ENCODE data around the gene GTF2E1. TPM values are rescaled to one million over a fixed set of nuclear protein-coding genes. Genes with fewer than 3 reads are reported as not detected.

GTF2E1 gene
- total RNA-seq, 1 donor from 2014 or later, result 9.1 TPM

DNA sequence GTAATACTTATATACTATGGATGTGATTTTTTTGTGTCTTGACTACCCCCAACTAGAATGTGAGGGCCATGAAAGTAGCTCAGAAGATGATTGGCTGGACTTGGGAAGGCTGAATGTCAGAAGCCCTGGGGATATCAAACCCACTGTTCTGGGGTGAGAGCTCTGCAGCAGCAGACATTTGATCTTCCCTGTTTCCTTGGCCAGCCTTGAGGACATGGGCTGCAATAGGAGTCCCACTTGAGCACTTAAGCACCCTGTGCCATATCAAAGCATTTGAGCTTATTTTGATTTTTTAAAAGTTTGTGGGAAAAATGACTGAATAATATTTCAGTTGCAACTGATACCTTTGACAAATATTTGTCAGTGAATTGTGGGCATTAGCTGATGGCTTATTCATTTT is 21.7 kb downstream of the GTF2E1 start:
- H3K36me3 ChIP-seq, result no peaks in the 10 kb centered on the region
- H3K9me3 ChIP-seq, result no peaks in the 10 kb centered on the region
- H3K4me1 ChIP-seq, result peaks cover 39% of the 10 kb centered on the region
- DNase-seq (ENCODE audit: extremely low spot score in 2 of 2), result no peak
- intact Hi-C loops (cut with DNase I), result no loop called here
- no peak overlapping the region for H3K4me3 ChIP-seq
- TF ChIP-seq POLR2AphosphoS5 (IDR thresholded peaks at IDR 0.05; ENCODE audit: insufficient read depth in 1 of 2, low read depth in 1 of 2) (no peak), POLR2A (IDR thresholded peaks at IDR 0.05) (no peak)
- TF ChIP-seq, protein P1, sequence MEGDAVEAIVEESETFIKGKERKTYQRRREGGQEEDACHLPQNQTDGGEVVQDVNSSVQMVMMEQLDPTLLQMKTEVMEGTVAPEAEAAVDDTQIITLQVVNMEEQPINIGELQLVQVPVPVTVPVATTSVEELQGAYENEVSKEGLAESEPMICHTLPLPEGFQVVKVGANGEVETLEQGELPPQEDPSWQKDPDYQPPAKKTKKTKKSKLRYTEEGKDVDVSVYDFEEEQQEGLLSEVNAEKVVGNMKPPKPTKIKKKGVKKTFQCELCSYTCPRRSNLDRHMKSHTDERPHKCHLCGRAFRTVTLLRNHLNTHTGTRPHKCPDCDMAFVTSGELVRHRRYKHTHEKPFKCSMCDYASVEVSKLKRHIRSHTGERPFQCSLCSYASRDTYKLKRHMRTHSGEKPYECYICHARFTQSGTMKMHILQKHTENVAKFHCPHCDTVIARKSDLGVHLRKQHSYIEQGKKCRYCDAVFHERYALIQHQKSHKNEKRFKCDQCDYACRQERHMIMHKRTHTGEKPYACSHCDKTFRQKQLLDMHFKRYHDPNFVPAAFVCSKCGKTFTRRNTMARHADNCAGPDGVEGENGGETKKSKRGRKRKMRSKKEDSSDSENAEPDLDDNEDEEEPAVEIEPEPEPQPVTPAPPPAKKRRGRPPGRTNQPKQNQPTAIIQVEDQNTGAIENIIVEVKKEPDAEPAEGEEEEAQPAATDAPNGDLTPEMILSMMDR (IDR thresholded peaks at IDR 0.05), result no peak
- H3K27ac ChIP-seq, result no peak overlapping the region
- H3K27me3 ChIP-seq, result no peaks in the 10 kb centered on the region

DNA sequence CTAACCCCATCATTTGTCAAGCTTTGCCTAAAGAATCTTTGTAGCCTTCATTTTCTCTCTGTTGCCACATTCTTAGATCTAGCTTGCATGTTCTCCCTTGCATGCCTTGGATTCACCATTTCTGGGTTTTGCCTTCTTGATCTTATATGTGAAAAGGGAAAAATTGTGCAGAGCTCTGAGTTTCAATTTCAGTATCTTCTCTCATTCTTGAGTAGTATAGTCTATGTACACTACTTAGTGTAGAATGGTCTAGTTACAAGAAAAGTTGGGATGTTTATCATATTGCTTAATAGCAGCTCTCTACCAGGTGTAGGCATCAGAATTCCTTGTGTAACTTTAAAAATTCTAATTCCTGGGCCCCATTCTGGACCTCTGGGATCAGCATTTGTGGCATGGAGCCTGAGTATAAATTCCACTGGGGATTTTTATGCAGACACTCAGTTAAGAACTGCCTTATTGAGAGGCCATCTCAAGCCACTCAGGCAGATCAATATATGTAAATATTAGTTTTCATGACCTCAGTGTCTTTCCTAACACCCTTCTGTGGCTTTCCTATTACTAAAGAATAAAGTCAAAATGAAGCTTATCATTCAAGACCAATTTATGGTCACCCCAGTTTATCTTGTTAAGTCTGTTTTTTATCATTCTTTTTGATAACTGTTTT is 23.4 kb downstream of the GTF2E1 start:
- Histone ChIP-seq H3K9me3 (no peaks in the 10 kb centered on the region), H3K4me1 (peaks cover 39% of the 10 kb centered on the region), H3K27ac (no peak overlapping the region), H3K4me3 (no peak overlapping the region), H3K36me3 (no peaks in the 10 kb centered on the region), H3K27me3 (no peaks in the 10 kb centered on the region)
- TF ChIP-seq, protein P1 (IDR thresholded peaks at IDR 0.05), result no peak
- TF ChIP-seq POLR2A (IDR thresholded peaks at IDR 0.05) (no peak), POLR2AphosphoS5 (IDR thresholded peaks at IDR 0.05; ENCODE audit: insufficient read depth in 1 of 2, low read depth in 1 of 2) (no peak)
- no peak for DNase-seq (ENCODE audit: extremely low spot score in 2 of 2)
- intact Hi-C loops (cut with DNase I), result no loop called here

DNA sequence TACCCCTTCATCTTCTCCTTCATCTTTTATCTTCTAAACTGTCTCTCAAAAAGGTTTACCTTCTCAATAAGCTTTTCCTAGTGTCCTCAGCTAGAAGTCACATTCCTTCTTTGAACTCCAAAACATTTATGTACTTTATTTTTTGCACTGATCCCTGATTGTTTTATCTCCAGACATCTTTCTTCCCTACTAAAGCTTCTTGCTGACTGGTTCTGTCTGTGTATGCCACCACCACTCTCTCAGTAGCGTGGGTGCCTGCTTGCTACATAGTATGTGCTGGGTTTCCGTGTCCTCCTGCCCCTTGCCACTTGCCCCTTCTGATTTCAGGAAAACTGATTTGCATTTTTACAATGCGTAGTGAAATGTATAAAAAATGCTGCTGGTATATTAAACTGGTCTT is 24.0 kb downstream of the GTF2E1 start:
- intact Hi-C loops (cut with DNase I), result no loop called here
- Histone ChIP-seq H3K36me3 (no peaks in the 10 kb centered on the region), H3K4me3 (no peak overlapping the region), H3K27me3 (no peaks in the 10 kb centered on the region), H3K9me3 (no peaks in the 10 kb centered on the region), H3K27ac (no peak overlapping the region), H3K4me1 (peaks cover 39% of the 10 kb centered on the region)
- TF ChIP-seq, protein P1 (IDR thresholded peaks at IDR 0.05), result no peak
- TF ChIP-seq POLR2A (IDR thresholded peaks at IDR 0.05) (no peak), POLR2AphosphoS5 (IDR thresholded peaks at IDR 0.05; ENCODE audit: insufficient read depth in 1 of 2, low read depth in 1 of 2) (no peak)
- no peak for DNase-seq (ENCODE audit: extremely low spot score in 2 of 2)

DNA sequence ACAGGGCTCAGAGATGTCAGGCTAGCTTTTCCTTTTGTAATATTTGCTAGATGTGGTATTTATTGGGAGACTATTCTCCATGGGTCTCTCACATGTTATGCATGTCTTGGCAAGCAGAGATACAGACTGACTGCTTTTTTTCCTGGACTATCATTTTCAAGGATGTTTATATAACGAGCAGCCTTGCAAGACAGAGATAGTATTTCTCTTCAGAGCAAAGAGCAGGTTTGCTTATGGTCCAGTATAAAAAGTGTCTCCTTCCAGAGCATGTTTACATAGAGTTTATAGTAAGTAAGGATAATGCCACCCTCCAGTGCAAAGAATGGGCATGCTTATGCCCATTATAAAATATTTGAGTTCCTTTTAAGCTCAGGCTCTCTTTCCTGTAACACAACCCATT is 24.6 kb downstream of the GTF2E1 start:
- H3K4me1 ChIP-seq, result peaks cover 39% of the 10 kb centered on the region
- DNase-seq (ENCODE audit: extremely low spot score in 2 of 2), result no peak
- no peak for TF ChIP-seq POLR2A (IDR thresholded peaks at IDR 0.05)
- TF ChIP-seq, protein P1 (IDR thresholded peaks at IDR 0.05), result no peak
- no peak for TF ChIP-seq POLR2AphosphoS5 (IDR thresholded peaks at IDR 0.05; ENCODE audit: insufficient read depth in 1 of 2, low read depth in 1 of 2)
- H3K9me3 ChIP-seq, result no peaks in the 10 kb centered on the region
- intact Hi-C loops (cut with DNase I), result no loop called here
- H3K27ac ChIP-seq, result no peak overlapping the region
- H3K27me3 ChIP-seq, result no peaks in the 10 kb centered on the region
- H3K36me3 ChIP-seq, result no peaks in the 10 kb centered on the region
- peak overlapping the region in 1 of 2 donors; percentile 4 for H3K4me3 ChIP-seq

DNA sequence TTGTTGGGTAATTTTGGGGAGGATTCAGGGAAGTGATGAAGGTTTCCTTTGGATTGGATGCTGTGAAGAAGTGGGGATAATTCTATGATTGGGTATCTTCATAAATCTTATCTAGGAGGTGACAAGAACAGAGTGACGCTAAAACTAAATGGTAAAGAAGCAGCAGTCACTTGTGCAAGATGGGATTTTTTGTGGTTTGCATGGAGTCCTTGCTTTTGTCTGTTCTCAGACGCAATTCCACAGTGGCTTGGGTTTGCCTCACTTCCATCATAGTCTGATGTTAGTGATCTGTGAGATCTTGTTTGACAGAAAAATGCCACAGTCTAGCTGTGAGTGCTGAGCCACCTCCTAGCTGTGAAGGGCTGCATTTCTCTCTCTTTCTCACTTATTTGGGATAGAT is 26.9 kb downstream of the GTF2E1 start:
- Histone ChIP-seq H3K27ac (no peak overlapping the region), H3K9me3 (no peaks in the 10 kb centered on the region), H3K4me1 (peaks cover 27% of the 10 kb centered on the region), H3K4me3 (no peak overlapping the region), H3K36me3 (no peaks in the 10 kb centered on the region), H3K27me3 (no peaks in the 10 kb centered on the region)
- intact Hi-C loops (cut with DNase I), result no loop called here
- no peak for TF ChIP-seq POLR2A (IDR thresholded peaks at IDR 0.05)
- no peak for TF ChIP-seq POLR2AphosphoS5 (IDR thresholded peaks at IDR 0.05; ENCODE audit: insufficient read depth in 1 of 2, low read depth in 1 of 2)
- TF ChIP-seq, protein P1 (IDR thresholded peaks at IDR 0.05), result no peak
- DNase-seq (ENCODE audit: extremely low spot score in 2 of 2), result no peak

Measured in vagina (tissue), 2 donors.